Nephron (organoid): ENCODE results near the gene HECW1.

Experiments
- H3K27ac Mint-ChIP-seq, 3 experiments: 2 replicates each; pipeline ENCODE4 v1.8.0; 2020; ENCODE audit warnings: mixed read lengths in 3 of 3, mild to moderate bottlenecking in 2 of 3, moderate library complexity in 1 of 3
- H3K27me3 Mint-ChIP-seq: 2 replicates; pipeline ENCODE4 v1.8.0; 2021; ENCODE audit warnings: low read depth, mild to moderate bottlenecking, moderate library complexity, mixed read lengths
- H3K36me3 Mint-ChIP-seq: 2 replicates; pipeline ENCODE4 v1.8.0; 2020; ENCODE audit warnings: low read depth, mixed read lengths
- H3K4me1 Mint-ChIP-seq: 2 replicates; pipeline ENCODE4 v1.8.0; 2020; ENCODE audit warnings: mixed read lengths
- H3K4me3 Mint-ChIP-seq, 3 experiments: 2 replicates each; pipeline ENCODE4 v1.8.0; 2020; ENCODE audit warnings: mild to moderate bottlenecking in 3 of 3, mixed read lengths in 3 of 3, moderate library complexity in 2 of 3
- H3K9me3 Mint-ChIP-seq: 2 replicates; pipeline ENCODE4 v1.8.0; 2020; ENCODE audit warnings: mixed read lengths
- CTCF ChIP-seq, 3 experiments: fragments of 200-600 bp; sonication (generic); IDR thresholded peaks; one replicate each; pipeline ENCODE4 v1.5.0; 2021; ENCODE audit warnings: antibody characterized with exemption in 3 of 3; ENCODE audit not compliant: unreplicated experiment in 3 of 3

The HECW1 gene

GRCh38 chr7:43394441-43395130, 282.1 kb downstream of the HECW1 start:
- Mint-ChIP-seq H3K4me3 (no peak overlapping the region), H3K27ac (no peak overlapping the region), H3K36me3 (no peaks in the 10 kb centered on the region), H3K4me1 (no peaks in the 10 kb centered on the region), H3K9me3 (no peaks in the 10 kb centered on the region), H3K27me3 (peaks cover 14% of the 10 kb centered on the region)
- TF ChIP-seq CTCF (IDR thresholded peaks at IDR 0.05; ENCODE audit: unreplicated experiment in 3 of 3): no peak

- Mint-ChIP-seq H3K4me3 (no peak overlapping the region), H3K27ac (no peak overlapping the region), H3K4me1 (no peaks in the 10 kb centered on the region), H3K9me3 (no peaks in the 10 kb centered on the region), H3K27me3 (peaks cover 14% of the 10 kb centered on the region), H3K36me3 (no peaks in the 10 kb centered on the region)
- TF ChIP-seq CTCF (IDR thresholded peaks at IDR 0.05; ENCODE audit: unreplicated experiment in 3 of 3): no peak
These were observed 282.9 kb downstream of the HECW1 start for GRCh38 chr7:43395351-43395750.

- Mint-ChIP-seq H3K4me3 (no peak overlapping the region), H3K27ac (no peak overlapping the region), H3K9me3 (peaks cover 3% of the 10 kb centered on the region), H3K27me3 (peaks cover 14% of the 10 kb centered on the region), H3K4me1 (no peaks in the 10 kb centered on the region), H3K36me3 (no peaks in the 10 kb centered on the region)
- TF ChIP-seq CTCF (IDR thresholded peaks at IDR 0.05; ENCODE audit: unreplicated experiment in 3 of 3): no peak
These were observed 283.8 kb downstream of the HECW1 start for GRCh38 chr7:43396187-43396740.

GRCh38 chr7:43398831-43399230, 286.4 kb downstream of the HECW1 start:
- no peak for TF ChIP-seq CTCF (IDR thresholded peaks at IDR 0.05; ENCODE audit: unreplicated experiment in 3 of 3)
- Mint-ChIP-seq H3K9me3 (peaks cover 3% of the 10 kb centered on the region), H3K27me3 (peaks cover 14% of the 10 kb centered on the region), H3K4me1 (no peaks in the 10 kb centered on the region), H3K27ac (no peak overlapping the region), H3K36me3 (no peaks in the 10 kb centered on the region), H3K4me3 (no peak overlapping the region)

GRCh38 chr7:43405948-43406347, 293.5 kb downstream of the HECW1 start:
- Mint-ChIP-seq H3K27ac (no peak overlapping the region), H3K36me3 (no peaks in the 10 kb centered on the region), H3K4me3 (no peak overlapping the region), H3K27me3 (no peaks in the 10 kb centered on the region), H3K9me3 (peaks cover under 1% of the 10 kb centered on the region), H3K4me1 (no peaks in the 10 kb centered on the region)
- TF ChIP-seq CTCF (IDR thresholded peaks at IDR 0.05; ENCODE audit: unreplicated experiment in 3 of 3): no peak

GRCh38 chr7:43406961-43407360, 294.5 kb downstream of the HECW1 start:
- Mint-ChIP-seq H3K36me3 (no peaks in the 10 kb centered on the region), H3K27me3 (no peaks in the 10 kb centered on the region), H3K9me3 (no peaks in the 10 kb centered on the region), H3K4me1 (no peaks in the 10 kb centered on the region), H3K4me3 (no peak overlapping the region), H3K27ac (no peak overlapping the region)
- TF ChIP-seq CTCF (IDR thresholded peaks at IDR 0.05; ENCODE audit: unreplicated experiment in 3 of 3): no peak
